ENCODE results near the gene THNSL1. TPM values are rescaled to one million over a fixed set of nuclear protein-coding genes. Genes with fewer than 3 reads are reported as not detected.
A peak's percentile ranks its signal among the peaks of the same experiment; 100 is the strongest.
"Not testable (repeated sequence)": the region's sequence is repeated elsewhere in the genome, so short reads cannot be mapped to it uniquely, and the experiment has no call there.

The THNSL1 gene
- polyA plus RNA-seq (ENCODE audit: insufficient read length): 17.4 TPM
- long read RNA-seq, donor 1, partial matches to known transcripts: 0 of 3 reads
- long read RNA-seq, donor 1, other reads (novel, unspliced or antisense): 0 of 3 reads
- long read RNA-seq, donor 2, partial matches to known transcripts: 14 of 18 reads
- long read RNA-seq, donor 2, other reads (novel, unspliced or antisense): 0 of 18 reads
- long read RNA-seq, donor 3, partial matches to known transcripts: 0 of 7 reads
- long read RNA-seq, donor 3, other reads (novel, unspliced or antisense): 0 of 7 reads
- long read RNA-seq, donor 4: 0 reads
- long read RNA-seq, donor 5, transcript THNSL1-202 (3 exons, 3,788 nt): major isoform, 5 of 10 reads
- long read RNA-seq, donor 5, transcript THNSL1-201 (3 exons, 3,691 nt): major isoform, 5 of 10 reads
- long read RNA-seq, donor 5, partial matches to known transcripts: 0 of 10 reads
- long read RNA-seq, donor 5, other reads (novel, unspliced or antisense): 0 of 10 reads
- long read RNA-seq, donor 6, partial matches to known transcripts: 0 of 3 reads
- long read RNA-seq, donor 6, other reads (novel, unspliced or antisense): 0 of 3 reads
- long read RNA-seq, donor 7, partial matches to known transcripts: 0 of 6 reads
- long read RNA-seq, donor 7, other reads (novel, unspliced or antisense): 0 of 6 reads
- long read RNA-seq, donor 8, partial matches to known transcripts: 0 of 3 reads
- long read RNA-seq, donor 8, other reads (novel, unspliced or antisense): 0 of 3 reads

GRCh38 chr10:25016376-25017153 is at the start of gene THNSL1:
TSS of gene THNSL1 (plus strand) at chr10:25016612. CDS start at chr10:25023224, 6,612 bp downstream.
- DNase-seq: peak; percentile 98

GRCh38 chr10:24966962-24967481 is 49.4 kb upstream of the THNSL1 start:
- no peak for DNase-seq

GRCh38 chr10:24968349-24968748 is 48.1 kb upstream of the THNSL1 start:
- DNase-seq: no peak

- not testable (repeated sequence) for DNase-seq
Measured at GRCh38 chr10:24968951-24969350, 47.5 kb upstream of the THNSL1 start.

GRCh38 chr10:24969841-24970281 is 46.6 kb upstream of the THNSL1 start:
- no peak for DNase-seq

GRCh38 chr10:24971374-24971773 is 45.0 kb upstream of the THNSL1 start:
- no peak for DNase-seq

- no peak for DNase-seq
Measured at GRCh38 chr10:24973163-24973562, 43.2 kb upstream of the THNSL1 start.

- no peak for DNase-seq
Measured at GRCh38 chr10:24974976-24975375, 41.4 kb upstream of the THNSL1 start.

- no peak for DNase-seq
Measured at GRCh38 chr10:24979685-24980084, 36.7 kb upstream of the THNSL1 start.

GRCh38 chr10:24981161-24981710 is 35.2 kb upstream of the THNSL1 start:
- DNase-seq: no peak

GRCh38 chr10:24982319-24983112 is 33.9 kb upstream of the THNSL1 start:
- no peak for DNase-seq

- DNase-seq: no peak
Measured at GRCh38 chr10:24983130-24983529, 33.3 kb upstream of the THNSL1 start.

- no peak for DNase-seq
Measured at GRCh38 chr10:24983946-24984345, 32.5 kb upstream of the THNSL1 start.

GRCh38 chr10:24984906-24985305 is 31.5 kb upstream of the THNSL1 start:
- no peak for DNase-seq

GRCh38 chr10:24988831-24989640 is 27.4 kb upstream of the THNSL1 start:
- DNase-seq: no peak

- no peak for DNase-seq
Measured at GRCh38 chr10:24989867-24990266, 26.5 kb upstream of the THNSL1 start.

GRCh38 chr10:24991298-24991697 is 25.1 kb upstream of the THNSL1 start:
- no peak for DNase-seq

- no peak for DNase-seq
Measured at GRCh38 chr10:24992512-24993133, 23.8 kb upstream of the THNSL1 start.

- no peak for DNase-seq
Measured at GRCh38 chr10:24993237-24993958, 23.0 kb upstream of the THNSL1 start.
